Left cardiac atrium (tissue), 4 donors: ENCODE measurements around the gene UBE2E3. TPM values are rescaled to one million over a fixed set of nuclear protein-coding genes. Genes with fewer than 3 reads are reported as not detected.
A peak's percentile ranks its signal among the peaks of the same experiment; 100 is the strongest.
"Not testable (repeated sequence)": the region's sequence is repeated elsewhere in the genome, so short reads cannot be mapped to it uniquely, and the experiment has no call there.

Source experiments
- ATAC-seq, 2 donors: fragments of 200-7000 bp; cut with Tn5 transposase; one replicate each; pipeline ENCODE4 v1.9.1; 2020; ENCODE audit warnings: mild to moderate bottlenecking in 2 of 2, moderate library complexity in 2 of 2
- DNase-seq: peaks from one replicate; pipeline ENCODE4 v3.0.0-alpha.2; 2020
- intact Hi-C, 2 donors: fragments of 100-400 bp; cut with DNase I; formaldehyde crosslinking; loops; one replicate each; pipeline versions ENCODE4 v1.14.1 to v1.15.1; 2022 to 2023
- long read RNA-seq: library from polyadenylated mRNA; unstranded; transcript quantifications from one replicate; pipeline ENCODE4 v2.0.0, GENCODE V29; 2021
- total RNA-seq, 2 donors: library from RNA; stranded (reverse); fragmentation: NEBNext Ultra II Directional; extraction: Animal tissue kit (Norgen Biotek cat#: 25700); gene quantifications; one replicate each; pipeline ENCODE4 v1.2.1, GENCODE V29; 2021
- donor health status: DM: no; HTN: yes; CAD: no.
- donor health status: DM: no; HTN: yes; CAD: no; lungs with severe emphysema.
- donor health status: DM: yes; HTN: yes; CAD: no.
- donor health status: Dilated cardiomyopathy.

UBE2E3 gene
- total RNA-seq, result 10 to 100 TPM; 50.5 to 57.7 TPM
- long read RNA-seq, transcript UBE2E3-202 (6 exons, 1,570 nt), result major isoform, 22 of 42 reads
- long read RNA-seq, partial matches to known transcripts, result 12 of 42 reads
- long read RNA-seq, other reads (novel, unspliced or antisense), result 5 of 42 reads

GRCh38 chr2:180980106-180980942 is at the start of gene UBE2E3:
TSS of gene UBE2E3 (plus strand) at chr2:180980605. CDS start at chr2:180982043, 1,438 bp downstream.
- ATAC-seq (peak; percentile 91 to 94), DNase-seq (peak; percentile 82)
- intact Hi-C loops, result no loop called here

GRCh38 chr2:180931841-180932240 is 48.6 kb upstream of the UBE2E3 start:
- intact Hi-C loops, result no loop called here
- DNase-seq (no peak), ATAC-seq (no peak)

GRCh38 chr2:180933332-180933731 is 47.1 kb upstream of the UBE2E3 start:
- ATAC-seq (no peak), DNase-seq (no peak)
- intact Hi-C loops, result no loop called here

- ATAC-seq, result no peak
- no peak for DNase-seq
- intact Hi-C loops, result no loop called here
These were observed 45.5 kb upstream of the UBE2E3 start for GRCh38 chr2:180934911-180935310.

- DNase-seq, intact Hi-C loops, ATAC-seq: not testable (repeated sequence)
These were observed 42.9 kb upstream of the UBE2E3 start for GRCh38 chr2:180937480-180937879.

GRCh38 chr2:180938451-180938850 is 42.0 kb upstream of the UBE2E3 start:
- intact Hi-C loops, result no loop called here
- ATAC-seq, result no peak

GRCh38 chr2:180943275-180943674 is 37.1 kb upstream of the UBE2E3 start:
- DNase-seq (no peak), ATAC-seq (no peak)
- intact Hi-C loops, result no loop called here

More at GRCh38 chr2:180938451-180938850, 42.0 kb upstream of the UBE2E3 start:
- no peak for DNase-seq

GRCh38 chr2:180944372-180944771 is 36.0 kb upstream of the UBE2E3 start:
- ATAC-seq (no peak), DNase-seq (no peak)
- intact Hi-C loops, result no loop called here

- intact Hi-C loops, result no loop called here
- DNase-seq, result no peak
- ATAC-seq, result no peak
These were observed 33.2 kb upstream of the UBE2E3 start for GRCh38 chr2:180947208-180947689.

GRCh38 chr2:180949896-180950295 is 30.5 kb upstream of the UBE2E3 start:
- DNase-seq, result no peak
- ATAC-seq, result no peak
- intact Hi-C loops, result no loop called here

GRCh38 chr2:180952082-180952481 is 28.3 kb upstream of the UBE2E3 start:
- intact Hi-C loops, result no loop called here
- ATAC-seq (no peak), DNase-seq (no peak)

- no peak for DNase-seq
- intact Hi-C loops, result no loop called here
- no peak for ATAC-seq
These were observed 27.6 kb upstream of the UBE2E3 start for GRCh38 chr2:180952731-180953336.

- ATAC-seq (no peak), DNase-seq (no peak)
- intact Hi-C loops, result no loop called here
These were observed 26.9 kb upstream of the UBE2E3 start for GRCh38 chr2:180953550-180953949.

GRCh38 chr2:180955101-180955500 is 25.3 kb upstream of the UBE2E3 start:
- ATAC-seq (no peak), DNase-seq (no peak)
- intact Hi-C loops, result no loop called here

GRCh38 chr2:180959787-180960186 is 20.6 kb upstream of the UBE2E3 start:
- DNase-seq (no peak), ATAC-seq (no peak)

GRCh38 chr2:180960982-180961381 is 19.4 kb upstream of the UBE2E3 start:
- no peak for DNase-seq

More at GRCh38 chr2:180959787-180960186, 20.6 kb upstream of the UBE2E3 start:
- intact Hi-C loops, result no loop called here

GRCh38 chr2:180962727-180963314 is 17.6 kb upstream of the UBE2E3 start:
- DNase-seq (no peak), ATAC-seq (no peak)
- intact Hi-C loops, result no loop called here

More at GRCh38 chr2:180960982-180961381, 19.4 kb upstream of the UBE2E3 start:
- no peak for ATAC-seq
- intact Hi-C loops, result no loop called here

- ATAC-seq (no peak), DNase-seq (no peak)
- intact Hi-C loops, result no loop called here
These were observed 14.0 kb upstream of the UBE2E3 start for GRCh38 chr2:180966378-180966777.

GRCh38 chr2:180969124-180969523 is 11.3 kb upstream of the UBE2E3 start:
- ATAC-seq (no peak), DNase-seq (no peak)
- intact Hi-C loops, result no loop called here

GRCh38 chr2:180970016-180970415 is 10.4 kb upstream of the UBE2E3 start:
- DNase-seq, result no peak
- no peak for ATAC-seq
- intact Hi-C loops, result no loop called here
